HepG2 (cell line): ENCODE results near the gene RAB6A. TPM values are rescaled to one million over a fixed set of nuclear protein-coding genes. Genes with fewer than 3 reads are reported as not detected.

Source experiments
- CENPX ChIP-seq: sonication (generic); formaldehyde crosslinking; IDR thresholded peaks from 2 replicates; pipeline ENCODE4 v1.9.0; 2021; ENCODE audit warnings: mild to moderate bottlenecking, missing genetic modification reagents, moderate library complexity
- FOXA1 ChIP-seq, 2 experiments: fragments of 450-650 bp in 1 of 2; sonication (generic) in 1 of 2; formaldehyde crosslinking in 1 of 2; IDR thresholded peaks; 2 replicates each; pipeline versions ENCODE4 v1.4.0 to v1.6.1; 2016 to 2020; ENCODE audit warnings: missing genetic modification reagents in 1 of 2
- FUBP1 ChIP-seq: sonication (generic); formaldehyde crosslinking; IDR thresholded peaks from 2 replicates; pipeline ENCODE4 v1.5.1; 2020; ENCODE audit warnings: missing genetic modification reagents, mild to moderate bottlenecking, borderline replicate concordance
- GPN1 ChIP-seq: sonication (generic); formaldehyde crosslinking; IDR thresholded peaks from 2 replicates; pipeline ENCODE4 v1.5.1; 2020; ENCODE audit warnings: missing genetic modification reagents, borderline replicate concordance
- HDAC6 ChIP-seq: fragments of 200-600 bp; sonication (generic); IDR thresholded peaks from 2 replicates; pipeline ENCODE4 v1.7.0; 2017; ENCODE audit warnings: mild to moderate bottlenecking, antibody characterized with exemption, low read length, low read depth
- HNRNPH1 ChIP-seq: fragments of 200-400 bp; formaldehyde crosslinking; optimal IDR thresholded peaks from 2 replicates; pipeline ENCODE3; 2017; ENCODE audit warnings: mild to moderate bottlenecking, low read depth, low read length
- SP1 ChIP-seq, 2 experiments: fragments of 450-650 bp in 1 of 2; sonication (generic) in 1 of 2; formaldehyde crosslinking in 1 of 2; IDR thresholded peaks; 2 replicates each; pipeline versions ENCODE4 v1.4.0 to v1.6.1; 2016 to 2020; ENCODE audit warnings: missing genetic modification reagents in 1 of 2
- ZBTB14 ChIP-seq: sonication (generic); formaldehyde crosslinking; IDR thresholded peaks from 2 replicates; pipeline ENCODE4 v1.4.0; 2020; ENCODE audit warnings: missing genetic modification reagents
- ZFP41 ChIP-seq: sonication (generic); formaldehyde crosslinking; IDR thresholded peaks from 2 replicates; pipeline ENCODE4 v1.4.0; 2020; ENCODE audit warnings: mild to moderate bottlenecking, missing genetic modification reagents, borderline replicate concordance
- ZNF235 ChIP-seq: sonication (generic); formaldehyde crosslinking; IDR thresholded peaks from 2 replicates; pipeline ENCODE4 v1.8.1; 2023; ENCODE audit warnings: mild to moderate bottlenecking, missing genetic modification reagents, borderline replicate concordance
- ZNF484 ChIP-seq: sonication (generic); formaldehyde crosslinking; IDR thresholded peaks from 2 replicates; pipeline ENCODE4 v1.5.1; 2020; ENCODE audit warnings: mild to moderate bottlenecking, low read depth, missing genetic modification reagents, borderline replicate concordance
- ZNF850 ChIP-seq: sonication (generic); formaldehyde crosslinking; conservative IDR thresholded peaks from 2 replicates; pipeline ENCODE4 v1.9.0; 2021; ENCODE audit warnings: mild to moderate bottlenecking, missing genetic modification reagents
- polyA plus RNA-seq, 8 experiments: library from polyadenylated mRNA; depleted of rRNA in 3 of 8; stranded (reverse) in 7 of 8; unstranded in 1 of 8; fragments of >200 nt; fragmentation: Illumina TruSeq in 4 of 8; extraction: Trizol in 4 of 8; gene quantifications; 2 replicates each; pipeline versions ENCODE4 v1.2.1 to v1.2.3, GENCODE V29; 2011 to 2016; ENCODE audit warnings: low read depth in 4 of 8, missing spikeins in 1 of 8, mixed read lengths in 1 of 8; ENCODE audit not compliant: insufficient read depth in 1 of 8
- total RNA-seq, 5 experiments: library from RNA; depleted of rRNA; stranded (reverse); fragments of >200 nt; fragmentation: Illumina TruSeq; extraction: Trizol; gene quantifications; 2 replicates each; pipeline ENCODE4 v1.2.3, GENCODE V29; 2016; ENCODE audit warnings: low read depth in 1 of 5
- TF ChIP-seq, protein P1 (sequence below): sonication (generic); formaldehyde crosslinking; IDR thresholded peaks from 2 replicates; pipeline ENCODE4 v1.4.0; 2020; ENCODE audit warnings: missing genetic modification reagents, borderline replicate concordance
- TF ChIP-seq, protein P2 (sequence below): sonication (generic); formaldehyde crosslinking; IDR thresholded peaks from 2 replicates; pipeline ENCODE4 v1.5.0; 2020; ENCODE audit warnings: mild to moderate bottlenecking, missing genetic modification reagents
- TF ChIP-seq, protein P3 (sequence below): IDR thresholded peaks from 2 replicates; pipeline ENCODE4 v1.6.1; 2016; ENCODE audit warnings: missing compliant biosample characterization, missing genetic modification reagents, borderline replicate concordance

The RAB6A gene
- total and polyA plus RNA-seq, 2 of the 13 experiments (the other 11 are each of a cell fraction or from before 2014, with no cell fraction given) = 74.3 to 121 TPM

DNA sequence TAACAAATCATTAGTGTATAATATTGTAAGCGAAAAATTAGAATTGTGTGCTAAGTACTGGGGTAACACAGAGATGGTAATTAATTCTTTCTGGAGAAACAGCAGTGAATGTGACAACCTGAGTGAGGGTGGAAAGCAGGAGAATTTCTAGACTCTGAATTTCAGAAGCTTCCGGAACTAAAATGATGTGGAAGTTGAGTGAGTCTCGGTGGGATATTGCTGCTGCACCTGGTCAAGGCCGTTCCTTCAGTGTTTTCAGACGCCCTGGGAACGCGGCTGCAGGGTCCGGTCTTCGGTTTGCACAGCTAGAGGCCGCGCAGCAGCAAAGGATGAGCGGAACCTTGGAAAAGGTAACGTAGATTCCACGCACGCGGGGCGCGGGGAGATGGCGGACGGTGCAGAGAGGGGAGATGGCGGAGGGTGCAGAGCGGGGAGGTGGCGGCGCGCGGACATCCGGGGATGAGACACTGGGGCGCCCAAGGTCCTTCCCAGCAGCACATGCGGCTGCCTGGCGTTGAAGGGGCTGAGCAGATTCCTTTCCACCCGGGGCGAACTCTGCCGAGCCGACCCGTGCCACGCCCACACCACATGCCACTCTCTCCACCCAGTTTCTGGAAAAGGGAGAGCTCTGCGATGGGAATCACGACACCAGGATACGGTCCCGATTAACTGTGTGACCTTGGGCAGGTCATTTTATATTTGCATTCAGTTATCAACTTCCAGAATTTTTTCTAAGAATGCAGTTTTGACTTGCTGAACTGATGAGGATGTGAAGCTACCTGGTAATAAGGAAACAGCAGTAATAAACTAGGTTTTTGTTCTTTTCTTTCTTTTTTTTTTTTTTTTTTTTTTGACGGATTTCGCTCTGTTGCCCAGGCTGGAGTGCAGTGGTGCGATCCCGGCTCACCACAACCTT is 27.0 kb upstream of the RAB6A start, which contains the start of gene MRPL48 (continued):
- TF ChIP-seq, protein P1, sequence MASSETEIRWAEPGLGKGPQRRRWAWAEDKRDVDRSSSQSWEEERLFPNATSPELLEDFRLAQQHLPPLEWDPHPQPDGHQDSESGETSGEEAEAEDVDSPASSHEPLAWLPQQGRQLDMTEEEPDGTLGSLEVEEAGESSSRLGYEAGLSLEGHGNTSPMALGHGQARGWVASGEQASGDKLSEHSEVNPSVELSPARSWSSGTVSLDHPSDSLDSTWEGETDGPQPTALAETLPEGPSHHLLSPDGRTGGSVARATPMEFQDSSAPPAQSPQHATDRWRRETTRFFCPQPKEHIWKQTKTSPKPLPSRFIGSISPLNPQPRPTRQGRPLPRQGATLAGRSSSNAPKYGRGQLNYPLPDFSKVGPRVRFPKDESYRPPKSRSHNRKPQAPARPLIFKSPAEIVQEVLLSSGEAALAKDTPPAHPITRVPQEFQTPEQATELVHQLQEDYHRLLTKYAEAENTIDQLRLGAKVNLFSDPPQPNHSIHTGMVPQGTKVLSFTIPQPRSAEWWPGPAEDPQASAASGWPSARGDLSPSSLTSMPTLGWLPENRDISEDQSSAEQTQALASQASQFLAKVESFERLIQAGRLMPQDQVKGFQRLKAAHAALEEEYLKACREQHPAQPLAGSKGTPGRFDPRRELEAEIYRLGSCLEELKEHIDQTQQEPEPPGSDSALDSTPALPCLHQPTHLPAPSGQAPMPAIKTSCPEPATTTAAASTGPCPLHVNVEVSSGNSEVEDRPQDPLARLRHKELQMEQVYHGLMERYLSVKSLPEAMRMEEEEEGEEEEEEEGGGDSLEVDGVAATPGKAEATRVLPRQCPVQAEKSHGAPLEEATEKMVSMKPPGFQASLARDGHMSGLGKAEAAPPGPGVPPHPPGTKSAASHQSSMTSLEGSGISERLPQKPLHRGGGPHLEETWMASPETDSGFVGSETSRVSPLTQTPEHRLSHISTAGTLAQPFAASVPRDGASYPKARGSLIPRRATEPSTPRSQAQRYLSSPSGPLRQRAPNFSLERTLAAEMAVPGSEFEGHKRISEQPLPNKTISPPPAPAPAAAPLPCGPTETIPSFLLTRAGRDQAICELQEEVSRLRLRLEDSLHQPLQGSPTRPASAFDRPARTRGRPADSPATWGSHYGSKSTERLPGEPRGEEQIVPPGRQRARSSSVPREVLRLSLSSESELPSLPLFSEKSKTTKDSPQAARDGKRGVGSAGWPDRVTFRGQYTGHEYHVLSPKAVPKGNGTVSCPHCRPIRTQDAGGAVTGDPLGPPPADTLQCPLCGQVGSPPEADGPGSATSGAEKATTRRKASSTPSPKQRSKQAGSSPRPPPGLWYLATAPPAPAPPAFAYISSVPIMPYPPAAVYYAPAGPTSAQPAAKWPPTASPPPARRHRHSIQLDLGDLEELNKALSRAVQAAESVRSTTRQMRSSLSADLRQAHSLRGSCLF (CRISPR knock-in tag) = 0 out of 2 replicates have a peak, but pooled peaks have one; percentile 38
- no peak for TF ChIP-seq FOXA1 (IDR thresholded peaks at IDR 0.05)
- peak; percentile 42; the same call in 1 of the 2 replicates for TF ChIP-seq FOXA1 (CRISPR knock-in tag; IDR thresholded peaks at IDR 0.05)
- TF ChIP-seq, protein P2, sequence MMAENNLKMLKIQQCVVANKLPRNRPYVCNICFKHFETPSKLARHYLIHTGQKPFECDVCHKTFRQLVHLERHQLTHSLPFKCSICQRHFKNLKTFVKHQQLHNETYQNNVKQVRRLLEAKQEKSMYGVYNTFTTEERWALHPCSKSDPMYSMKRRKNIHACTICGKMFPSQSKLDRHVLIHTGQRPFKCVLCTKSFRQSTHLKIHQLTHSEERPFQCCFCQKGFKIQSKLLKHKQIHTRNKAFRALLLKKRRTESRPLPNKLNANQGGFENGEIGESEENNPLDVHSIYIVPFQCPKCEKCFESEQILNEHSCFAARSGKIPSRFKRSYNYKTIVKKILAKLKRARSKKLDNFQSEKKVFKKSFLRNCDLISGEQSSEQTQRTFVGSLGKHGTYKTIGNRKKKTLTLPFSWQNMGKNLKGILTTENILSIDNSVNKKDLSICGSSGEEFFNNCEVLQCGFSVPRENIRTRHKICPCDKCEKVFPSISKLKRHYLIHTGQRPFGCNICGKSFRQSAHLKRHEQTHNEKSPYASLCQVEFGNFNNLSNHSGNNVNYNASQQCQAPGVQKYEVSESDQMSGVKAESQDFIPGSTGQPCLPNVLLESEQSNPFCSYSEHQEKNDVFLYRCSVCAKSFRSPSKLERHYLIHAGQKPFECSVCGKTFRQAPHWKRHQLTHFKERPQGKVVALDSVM (CRISPR knock-in tag) = peak; percentile 74
- TF ChIP-seq ZBTB14 = no peak
- TF ChIP-seq FUBP1 (CRISPR knock-in tag) = no peak
- no peak for TF ChIP-seq ZNF850
- TF ChIP-seq HNRNPH1 = no peak
- TF ChIP-seq HDAC6 = no peak
- TF ChIP-seq, protein P3, sequence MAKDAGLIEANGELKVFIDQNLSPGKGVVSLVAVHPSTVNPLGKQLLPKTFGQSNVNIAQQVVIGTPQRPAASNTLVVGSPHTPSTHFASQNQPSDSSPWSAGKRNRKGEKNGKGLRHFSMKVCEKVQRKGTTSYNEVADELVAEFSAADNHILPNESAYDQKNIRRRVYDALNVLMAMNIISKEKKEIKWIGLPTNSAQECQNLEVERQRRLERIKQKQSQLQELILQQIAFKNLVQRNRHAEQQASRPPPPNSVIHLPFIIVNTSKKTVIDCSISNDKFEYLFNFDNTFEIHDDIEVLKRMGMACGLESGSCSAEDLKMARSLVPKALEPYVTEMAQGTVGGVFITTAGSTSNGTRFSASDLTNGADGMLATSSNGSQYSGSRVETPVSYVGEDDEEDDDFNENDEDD (CRISPR knock-in tag) = peak; percentile 75; the same call in 1 of the 2 replicates
- TF ChIP-seq GPN1 (CRISPR knock-in tag) = no peak
- no peak for TF ChIP-seq ZNF484 (CRISPR knock-in tag)
- no peak for TF ChIP-seq ZFP41 (CRISPR knock-in tag)
- TF ChIP-seq ZNF235 (CRISPR knock-in tag) = no peak
- TF ChIP-seq CENPX (CRISPR knock-in tag) = no peak
- no peak for TF ChIP-seq SP1 (IDR thresholded peaks at IDR 0.05)
- TF ChIP-seq SP1 (CRISPR knock-in tag; IDR thresholded peaks at IDR 0.05) = peak; percentile 64
